GM19043 (cell line): ENCODE measurements around the gene TBX1.

Experiments used
- ATAC-seq: cut with Tn5 transposase; IDR thresholded peaks from one replicate; pipeline ENCODE4 v1.9.1; 2021; ENCODE audit warnings: low read depth; ENCODE audit not compliant: unreplicated experiment

TBX1 gene

DNA sequence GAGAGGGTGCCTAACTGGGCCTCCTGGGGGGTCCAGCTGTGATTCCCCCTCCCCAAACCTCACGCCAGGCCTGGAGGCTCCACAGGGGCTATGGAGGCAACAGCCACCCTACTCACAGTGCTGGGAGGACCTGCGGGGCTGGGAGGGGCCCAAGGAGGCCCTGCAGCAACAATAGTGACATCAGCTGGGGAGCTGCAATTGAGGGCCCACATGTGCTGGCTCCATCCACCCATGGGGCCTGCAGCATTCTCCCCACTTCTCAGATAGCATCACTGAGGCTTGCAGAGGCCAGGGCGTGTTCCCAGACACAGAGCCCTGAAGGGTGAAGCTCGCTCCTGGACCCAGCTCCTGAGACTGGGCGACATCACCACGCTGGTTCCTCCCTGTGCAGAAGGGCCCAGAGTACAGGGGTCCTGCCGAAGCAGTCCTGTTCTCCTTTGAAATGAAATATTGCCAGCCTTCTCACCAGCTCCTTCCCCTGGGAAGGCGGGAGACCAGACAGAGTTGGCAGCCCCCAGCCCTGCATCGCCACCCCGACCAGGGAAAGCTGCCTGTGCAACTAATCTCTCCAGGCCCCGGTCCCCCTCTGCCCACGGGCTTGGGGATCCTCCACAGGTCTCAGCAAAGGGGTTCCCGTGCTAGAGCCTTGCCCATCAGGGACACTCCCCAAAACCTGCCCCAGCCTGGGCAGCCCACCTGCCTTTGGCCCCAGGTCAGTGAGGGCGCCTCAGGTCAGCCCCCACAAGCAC, 8.9 kb upstream of the TBX1 start:
- no peak for ATAC-seq

- no peak for ATAC-seq
These were observed 7.3 kb upstream of the TBX1 start for GRCh38 chr22:19753090-19753842.

GRCh38 chr22:19753996-19754700, 6.4 kb upstream of the TBX1 start:
- ATAC-seq = no peak

DNA sequence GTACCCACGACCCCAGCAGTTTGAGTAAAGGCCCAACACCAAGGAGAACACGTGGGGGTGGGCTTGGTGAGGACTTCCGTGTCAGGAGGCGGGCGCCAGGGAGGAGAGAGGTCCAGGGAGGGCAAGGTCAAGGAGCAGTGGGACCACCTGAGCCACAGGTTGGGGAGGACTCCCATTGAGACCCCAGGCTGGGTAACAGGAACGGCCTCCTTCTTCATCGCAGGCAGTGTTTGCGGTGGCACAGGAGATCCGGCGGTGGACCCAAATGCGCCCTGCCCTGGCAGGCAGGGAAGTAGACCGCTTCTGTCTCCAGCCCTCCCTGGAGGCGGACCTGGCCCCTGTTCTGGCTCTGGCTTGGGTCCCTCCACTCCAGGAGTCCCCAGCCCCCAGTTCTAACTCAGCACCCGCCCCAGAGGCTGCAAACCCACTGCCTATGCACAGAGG, 5.9 kb upstream of the TBX1 start:
- no peak for ATAC-seq

DNA sequence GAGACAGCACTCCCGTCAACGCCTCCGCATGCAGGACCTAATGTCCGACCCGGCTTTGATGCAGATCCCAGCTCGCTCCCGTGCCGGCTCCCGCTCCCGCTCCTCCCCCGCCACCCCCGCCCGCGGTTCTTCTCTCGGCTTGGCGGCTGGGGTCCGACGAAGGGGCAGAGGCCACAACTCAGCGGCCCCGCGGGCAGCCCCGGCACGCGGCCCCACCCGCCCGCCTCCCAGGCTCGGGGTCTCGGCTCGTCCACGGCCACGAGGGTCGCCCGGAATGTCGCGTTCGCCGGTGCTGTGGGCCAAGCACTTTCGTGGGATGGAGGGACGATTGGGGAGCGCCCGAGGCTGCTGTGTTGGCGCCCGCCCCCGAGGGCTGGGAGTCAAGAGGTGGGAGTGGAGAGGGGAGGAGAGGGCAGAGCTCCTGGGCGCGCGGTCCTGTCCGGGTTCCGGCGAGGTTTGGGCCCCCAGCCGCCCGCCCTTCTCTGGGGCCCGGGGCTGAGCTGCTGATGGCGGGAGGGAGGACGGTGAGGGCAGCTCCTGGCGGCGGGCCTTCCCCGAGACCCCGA, 5.3 kb upstream of the TBX1 start:
- no peak for ATAC-seq

- no peak for ATAC-seq
These were observed 4.8 kb upstream of the TBX1 start for GRCh38 chr22:19755722-19756287.

GRCh38 chr22:19756288-19757128, 4.1 kb upstream of the TBX1 start:
- ATAC-seq = no peak

GRCh38 chr22:19757140-19757984, 3.2 kb upstream of the TBX1 start:
- ATAC-seq = no peak

DNA sequence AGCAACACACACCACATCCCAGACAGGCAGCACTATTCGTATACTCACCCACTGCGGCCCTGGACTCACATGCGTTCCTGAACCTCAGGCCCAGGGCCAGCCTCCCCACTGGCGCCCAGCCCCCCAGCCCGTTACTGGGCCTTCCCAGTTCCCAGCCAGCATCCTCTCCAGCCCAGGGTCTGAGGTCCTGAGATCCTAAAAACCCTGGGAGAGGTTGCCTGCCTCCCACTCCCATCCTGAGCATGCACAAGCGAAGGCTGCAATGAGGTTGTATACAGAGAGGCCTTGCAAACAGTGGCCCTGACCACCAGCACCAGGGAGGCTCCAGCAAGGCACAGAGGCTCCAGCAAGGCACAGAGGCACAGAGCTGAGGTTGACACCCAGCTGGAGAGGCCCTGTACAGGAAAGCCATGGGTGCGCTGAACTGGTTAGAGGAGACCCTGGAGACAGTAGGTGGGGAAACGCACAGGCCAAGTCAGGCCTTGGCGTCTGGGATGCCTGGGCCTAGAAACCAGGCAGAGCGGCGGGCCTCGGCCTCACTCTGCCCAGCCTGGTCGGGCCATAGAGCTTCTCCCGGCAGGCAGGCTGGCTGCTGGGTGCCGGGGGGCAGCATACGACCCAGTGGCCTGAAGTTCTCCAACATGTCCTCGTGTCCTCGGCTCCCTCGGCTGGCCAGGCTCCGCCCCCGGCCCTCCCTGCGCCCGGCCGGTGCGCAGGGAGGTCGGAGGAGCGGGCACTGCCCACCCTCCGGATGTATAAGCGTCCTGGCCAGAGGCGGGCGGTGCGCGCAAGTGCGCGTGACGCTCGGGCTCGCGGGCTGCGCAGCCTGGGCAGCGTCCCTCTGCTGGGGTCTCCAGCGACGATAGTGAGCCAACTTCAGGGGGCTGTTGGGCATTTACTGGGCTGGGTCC, 2.3 kb upstream of the TBX1 start:
- ATAC-seq = no peak

- no peak for ATAC-seq
These were observed 1.6 kb upstream of the TBX1 start for GRCh38 chr22:19758896-19759426.

DNA sequence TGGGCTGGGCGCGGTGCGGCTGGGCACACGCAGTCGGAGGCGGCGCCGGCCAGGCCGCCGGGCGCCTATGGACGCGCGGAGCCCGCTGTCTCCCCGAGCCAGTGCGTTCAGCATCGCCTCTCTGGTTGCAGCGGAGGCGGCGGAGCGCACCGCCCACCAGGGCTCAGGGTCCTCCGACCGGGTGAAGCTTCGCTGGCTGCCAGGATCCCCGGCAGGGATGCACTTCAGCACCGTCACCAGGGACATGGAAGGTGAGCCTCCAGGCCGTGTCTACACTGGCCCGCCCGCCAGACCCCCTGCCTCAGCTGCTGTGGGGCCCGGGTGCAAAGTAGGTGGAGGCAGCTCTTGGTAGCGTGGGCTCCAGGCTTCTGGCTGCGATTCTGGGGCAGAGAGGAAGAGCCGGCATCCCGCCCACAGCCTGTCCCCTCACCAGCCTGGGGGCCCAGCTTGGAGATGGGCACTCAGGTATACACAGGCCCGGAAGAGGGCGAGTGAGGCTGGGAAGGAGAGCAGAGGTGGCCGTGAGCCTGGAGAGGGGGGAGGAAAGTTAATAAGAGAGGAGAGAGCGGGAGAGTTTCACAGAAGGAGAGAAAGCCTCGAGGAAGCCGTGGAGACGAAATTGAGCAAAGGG, 1.0 kb upstream of the TBX1 start:
- ATAC-seq = no peak

DNA sequence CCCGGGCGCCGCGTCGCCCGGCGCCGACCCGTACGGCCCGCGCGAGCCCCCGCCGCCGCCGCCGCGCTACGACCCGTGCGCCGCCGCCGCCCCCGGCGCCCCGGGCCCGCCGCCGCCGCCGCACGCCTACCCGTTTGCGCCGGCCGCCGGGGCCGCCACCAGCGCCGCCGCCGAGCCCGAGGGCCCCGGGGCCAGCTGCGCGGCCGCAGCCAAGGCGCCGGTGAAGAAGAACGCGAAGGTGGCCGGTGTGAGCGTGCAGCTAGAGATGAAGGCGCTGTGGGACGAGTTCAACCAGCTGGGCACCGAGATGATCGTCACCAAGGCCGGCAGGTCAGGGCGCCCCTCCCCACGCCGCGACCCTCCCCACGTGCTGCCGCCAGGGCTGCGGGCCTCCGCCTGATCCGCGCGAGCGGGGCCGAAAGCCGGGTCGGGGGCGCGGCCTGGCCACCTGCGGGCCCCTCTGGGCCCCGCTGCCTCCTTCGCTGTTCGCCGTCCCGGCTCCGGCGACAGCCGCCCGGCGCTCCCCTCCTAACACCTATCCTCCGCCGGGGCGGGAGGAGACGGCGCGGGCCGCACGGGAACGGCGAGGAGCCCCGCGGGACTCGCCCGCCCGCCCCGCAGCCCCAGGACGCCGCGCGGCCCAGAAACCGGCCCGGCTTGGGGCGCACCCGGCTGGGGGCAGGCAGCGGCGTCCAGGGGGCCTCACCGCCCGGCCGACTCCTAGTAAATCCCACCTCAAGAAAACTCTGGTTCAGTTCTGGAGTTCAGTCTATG, 560 bp downstream of the TBX1 start:
- no peak for ATAC-seq

DNA sequence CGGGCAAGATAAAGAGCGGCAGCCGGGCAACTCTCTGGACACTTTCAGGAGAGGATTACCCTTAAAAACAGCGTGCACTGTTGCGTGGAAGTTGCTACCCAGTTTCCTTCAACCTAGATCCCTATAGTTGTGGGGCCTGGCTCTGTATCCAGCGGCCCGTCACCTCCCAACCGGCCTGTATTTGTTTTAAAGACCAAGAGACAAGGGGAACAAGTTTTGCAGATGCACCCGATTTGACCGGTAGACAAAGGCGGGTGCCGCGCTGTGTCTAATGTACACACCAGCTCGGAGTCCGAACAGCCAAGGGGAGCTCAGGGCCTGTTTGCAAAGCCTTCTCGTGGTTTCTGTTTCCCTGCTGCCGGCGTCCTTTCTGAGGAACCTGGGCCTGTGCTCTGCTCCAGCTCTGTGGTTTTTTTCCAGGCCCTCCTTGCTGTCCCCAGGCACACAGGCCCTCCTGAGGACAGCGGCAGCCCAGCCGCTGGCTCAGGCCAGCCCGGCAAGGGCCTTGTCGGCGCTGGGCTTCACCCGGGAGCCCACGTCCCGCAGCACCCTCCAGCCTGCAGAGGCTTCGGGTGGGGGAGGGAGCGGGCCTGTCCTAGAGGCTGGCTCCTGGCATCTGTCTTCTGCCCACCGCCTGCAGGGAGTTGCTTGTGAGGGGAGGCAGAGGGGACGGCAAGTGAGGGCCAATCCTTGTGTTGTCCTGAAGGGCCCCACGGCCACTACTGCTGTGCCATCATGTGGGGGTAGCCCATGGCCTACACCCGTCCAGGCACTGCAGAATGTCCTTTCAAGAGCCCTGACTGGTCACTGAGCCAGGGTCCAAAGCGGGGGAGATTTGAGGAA, 1.4 kb downstream of the TBX1 start:
- no peak for ATAC-seq

GRCh38 chr22:19762568-19763457, 2.2 kb downstream of the TBX1 start:
- no peak for ATAC-seq
